Measurements from ENCODE around the gene CNTNAP5.

The CNTNAP5 gene

GRCh38 chr2:124267794-124268193 is 242.7 kb downstream of the CNTNAP5 start:
- TF ChIP-seq EZH2phosphoT487 (IDR thresholded peaks at IDR 0.05; ENCODE audit: low read length) (no peak), EZH2 (optimal IDR thresholded peaks at IDR 0.05; ENCODE audit: low read depth, low read length) (no peak), CTCF (IDR thresholded peaks at IDR 0.05; ENCODE audit: low read length) (no peak)
- H3F3A ChIP-seq (ENCODE audit: insufficient read depth, low read length), result no peaks in the 10 kb centered on the region
- no peak overlapping the region for H3K4me3 ChIP-seq (ENCODE audit: low read length)
- H3K36me3 ChIP-seq (replicated peaks; ENCODE audit: insufficient read depth, low read length), result no peaks in the 10 kb centered on the region
- DNase-seq, result no peak
- H3K27ac ChIP-seq (ENCODE audit: low read length), result no peak overlapping the region
- no peak overlapping the region for H3K4me2 ChIP-seq (ENCODE audit: low read depth, low read length)
- H3K9me2 ChIP-seq (replicated peaks; ENCODE audit: insufficient read depth, low read length), result no peaks in the 10 kb centered on the region
- H3K27me3 ChIP-seq (replicated peaks; ENCODE audit: insufficient read depth, low read length), result no peaks in the 10 kb centered on the region
- no peaks in the 10 kb centered on the region for H4K20me1 ChIP-seq (ENCODE audit: insufficient read depth, low read length)
- H3K9me3 ChIP-seq (replicated peaks; ENCODE audit: insufficient read depth, low read length), result no peaks in the 10 kb centered on the region
- H2AFZ ChIP-seq (ENCODE audit: low read length), result no peak overlapping the region
- no peak overlapping the region for H3K9ac ChIP-seq (ENCODE audit: low read length)
- H3K79me2 ChIP-seq (ENCODE audit: low read length), result no peaks in the 10 kb centered on the region
- H3K4me1 ChIP-seq (ENCODE audit: low read length), result no peaks in the 10 kb centered on the region

DNA sequence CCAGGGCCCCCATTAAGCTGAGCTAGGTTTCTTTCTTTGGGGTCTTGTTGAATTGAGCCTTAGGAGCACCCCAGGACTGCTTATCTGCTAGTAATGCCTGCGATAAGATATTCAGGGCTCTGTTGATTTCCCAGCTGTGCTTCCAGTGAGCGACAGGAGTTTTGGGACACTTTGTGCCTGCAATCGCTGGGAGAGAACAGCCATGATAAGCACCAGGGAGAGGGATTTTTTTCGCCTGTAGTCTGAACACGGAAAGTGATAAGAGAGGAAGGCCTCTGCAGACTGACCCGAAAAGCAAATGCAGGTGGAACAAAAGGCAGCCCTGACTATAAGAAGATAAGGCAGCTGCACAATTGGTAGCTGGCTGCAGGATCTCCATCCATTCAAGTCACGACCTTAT is 244.3 kb downstream of the CNTNAP5 start:
- DNase-seq, result no peak
- H3K4me2 ChIP-seq (ENCODE audit: low read depth, low read length), result no peak overlapping the region
- H4K20me1 ChIP-seq (ENCODE audit: insufficient read depth, low read length), result no peaks in the 10 kb centered on the region
- H3K27ac ChIP-seq (ENCODE audit: low read length), result no peak overlapping the region
- H3K4me1 ChIP-seq (ENCODE audit: low read length), result no peaks in the 10 kb centered on the region
- H3K36me3 ChIP-seq (replicated peaks; ENCODE audit: insufficient read depth, low read length), result no peaks in the 10 kb centered on the region
- H3K9me3 ChIP-seq (replicated peaks; ENCODE audit: insufficient read depth, low read length), result no peaks in the 10 kb centered on the region
- no peaks in the 10 kb centered on the region for H3K27me3 ChIP-seq (replicated peaks; ENCODE audit: insufficient read depth, low read length)
- no peaks in the 10 kb centered on the region for H3K9me2 ChIP-seq (replicated peaks; ENCODE audit: insufficient read depth, low read length)
- H3K79me2 ChIP-seq (ENCODE audit: low read length), result no peaks in the 10 kb centered on the region
- H3F3A ChIP-seq (ENCODE audit: insufficient read depth, low read length), result no peaks in the 10 kb centered on the region
- no peak overlapping the region for H3K4me3 ChIP-seq (ENCODE audit: low read length)
- no peak overlapping the region for H2AFZ ChIP-seq (ENCODE audit: low read length)
- no peak for TF ChIP-seq CTCF (IDR thresholded peaks at IDR 0.05; ENCODE audit: low read length)
- TF ChIP-seq EZH2phosphoT487 (IDR thresholded peaks at IDR 0.05; ENCODE audit: low read length), result no peak
- no peak for TF ChIP-seq EZH2 (optimal IDR thresholded peaks at IDR 0.05; ENCODE audit: low read depth, low read length)
- H3K9ac ChIP-seq (ENCODE audit: low read length), result no peak overlapping the region

- Histone ChIP-seq H3K9me2 (replicated peaks; ENCODE audit: insufficient read depth, low read length) (no peaks in the 10 kb centered on the region), H3K27ac (ENCODE audit: low read length) (no peak overlapping the region), H3K4me2 (ENCODE audit: low read depth, low read length) (no peak overlapping the region), H3F3A (ENCODE audit: insufficient read depth, low read length) (no peaks in the 10 kb centered on the region), H3K4me1 (ENCODE audit: low read length) (no peaks in the 10 kb centered on the region), H3K36me3 (replicated peaks; ENCODE audit: insufficient read depth, low read length) (no peaks in the 10 kb centered on the region), H3K4me3 (ENCODE audit: low read length) (no peak overlapping the region), H3K9me3 (replicated peaks; ENCODE audit: insufficient read depth, low read length) (no peaks in the 10 kb centered on the region), H4K20me1 (ENCODE audit: insufficient read depth, low read length) (no peaks in the 10 kb centered on the region), H3K79me2 (ENCODE audit: low read length) (no peaks in the 10 kb centered on the region), H3K9ac (ENCODE audit: low read length) (no peak overlapping the region), H3K27me3 (replicated peaks; ENCODE audit: insufficient read depth, low read length) (no peaks in the 10 kb centered on the region), H2AFZ (ENCODE audit: low read length) (no peak overlapping the region)
- DNase-seq, result no peak
- TF ChIP-seq EZH2phosphoT487 (IDR thresholded peaks at IDR 0.05; ENCODE audit: low read length), result no peak
- no peak for TF ChIP-seq CTCF (IDR thresholded peaks at IDR 0.05; ENCODE audit: low read length)
Observed at GRCh38 chr2:124272261-124272841, 247.3 kb downstream of the CNTNAP5 start.

Measured in MM.1S (cell line).